GM18499 (cell line): ENCODE data around the gene NCOA3.
"Not testable (repeated sequence)": the region's sequence is repeated elsewhere in the genome, so short reads cannot be mapped to it uniquely, and the experiment has no call there.

ENCODE experiments used
- ATAC-seq: cut with Tn5 transposase; IDR thresholded peaks from one replicate; pipeline ENCODE4 v1.9.1; 2021; ENCODE audit warnings: moderate number of reproducible peaks; ENCODE audit not compliant: insufficient read depth, unreplicated experiment

The NCOA3 gene

DNA sequence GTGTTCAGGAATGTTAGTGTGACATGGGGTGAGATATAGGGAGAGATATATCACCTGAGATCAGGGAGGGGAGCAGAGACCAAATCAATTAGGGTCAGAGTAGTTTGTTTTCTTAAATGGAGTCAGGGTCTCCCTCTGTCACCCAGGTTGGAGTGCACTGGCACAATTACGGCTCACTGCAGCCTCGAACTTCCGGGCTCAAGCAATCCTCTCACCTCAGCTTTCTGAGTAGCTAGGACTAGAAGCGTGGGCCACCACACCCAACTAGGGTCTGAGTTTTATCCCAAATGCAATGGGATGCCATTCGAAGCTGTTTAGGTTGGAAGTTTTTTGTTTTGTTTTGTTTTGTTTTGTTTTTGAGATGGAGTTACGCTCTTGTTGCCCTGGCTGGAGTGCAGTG is 3.1 kb upstream of the NCOA3 start:
- no peak for ATAC-seq

DNA sequence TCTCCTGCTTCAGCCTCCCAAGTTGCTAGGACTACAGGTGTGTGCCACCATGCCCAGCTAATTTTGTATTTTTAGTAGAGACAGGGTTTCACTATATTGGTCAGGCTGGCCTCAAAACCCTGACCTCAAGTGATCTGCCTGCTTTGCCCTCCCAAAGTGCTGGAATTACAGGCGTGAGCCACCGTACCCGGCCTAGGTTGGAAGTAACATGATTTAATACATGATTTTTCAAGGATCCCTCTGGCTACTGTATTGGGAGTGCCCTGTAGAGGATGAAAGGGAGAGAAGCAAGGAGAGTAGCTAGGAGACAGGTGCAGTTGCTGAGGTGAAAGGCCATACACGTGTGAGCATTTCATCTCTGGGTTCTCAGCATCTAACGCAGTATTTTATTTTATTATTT is 2.6 kb upstream of the NCOA3 start:
- ATAC-seq, result no peak

DNA sequence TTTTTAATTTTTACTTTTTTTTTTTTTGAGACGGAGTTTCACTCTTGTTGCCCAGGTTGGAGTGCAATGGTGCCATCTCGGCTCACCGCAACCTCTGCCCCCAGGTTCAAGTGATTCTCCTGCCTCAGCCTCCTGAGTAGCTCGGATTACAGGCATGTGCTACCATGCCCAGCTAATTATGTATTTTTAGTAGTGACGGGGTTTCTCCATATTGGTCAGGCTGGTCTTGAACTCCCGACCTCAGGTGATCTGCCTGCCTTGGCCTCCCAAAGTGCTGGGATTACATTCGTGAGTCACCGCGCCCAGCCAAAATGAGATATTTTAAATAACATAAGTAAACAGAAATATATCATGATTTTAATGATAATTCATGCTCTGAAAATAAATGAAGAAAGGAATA is 1.6 kb upstream of the NCOA3 start:
- not testable (repeated sequence) for ATAC-seq

DNA sequence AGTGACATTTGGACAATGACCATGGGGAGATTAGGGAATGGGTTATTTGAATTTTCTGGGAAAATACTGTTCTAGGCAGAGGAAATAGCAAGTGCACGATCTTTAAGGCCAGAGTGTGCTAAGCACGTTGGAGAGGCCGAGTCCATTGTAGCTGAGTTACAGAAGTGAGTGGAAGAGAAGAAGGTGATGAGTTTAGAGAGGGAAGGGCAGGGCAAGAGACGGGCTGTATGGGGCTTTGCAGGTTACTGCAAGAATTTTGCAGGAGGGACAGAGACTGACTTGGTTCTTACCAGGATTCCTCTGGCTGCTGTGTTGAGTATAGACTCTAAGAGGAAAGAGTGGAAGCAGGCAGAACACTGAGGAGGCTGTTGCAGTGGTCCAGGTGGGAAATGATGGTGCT is 1.1 kb upstream of the NCOA3 start:
- no peak for ATAC-seq

DNA sequence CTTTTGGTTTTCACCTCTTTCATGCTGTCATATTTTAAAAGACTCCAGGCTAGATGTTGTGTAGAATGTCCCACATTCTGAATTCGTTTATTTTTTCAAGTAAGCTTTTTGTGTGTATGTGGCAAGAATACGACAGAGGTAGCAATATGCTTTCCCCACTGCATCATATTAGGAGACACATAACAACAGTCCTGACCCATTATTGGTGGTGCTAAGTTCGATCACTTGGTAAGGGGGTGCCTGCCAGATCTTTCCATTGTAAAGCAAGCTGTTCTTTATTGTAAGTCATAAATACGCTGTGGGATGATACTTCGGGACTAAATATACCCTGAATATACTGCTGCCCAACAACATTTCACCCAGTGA is 588 bp upstream of the NCOA3 start:
- ATAC-seq, result no peak

DNA sequence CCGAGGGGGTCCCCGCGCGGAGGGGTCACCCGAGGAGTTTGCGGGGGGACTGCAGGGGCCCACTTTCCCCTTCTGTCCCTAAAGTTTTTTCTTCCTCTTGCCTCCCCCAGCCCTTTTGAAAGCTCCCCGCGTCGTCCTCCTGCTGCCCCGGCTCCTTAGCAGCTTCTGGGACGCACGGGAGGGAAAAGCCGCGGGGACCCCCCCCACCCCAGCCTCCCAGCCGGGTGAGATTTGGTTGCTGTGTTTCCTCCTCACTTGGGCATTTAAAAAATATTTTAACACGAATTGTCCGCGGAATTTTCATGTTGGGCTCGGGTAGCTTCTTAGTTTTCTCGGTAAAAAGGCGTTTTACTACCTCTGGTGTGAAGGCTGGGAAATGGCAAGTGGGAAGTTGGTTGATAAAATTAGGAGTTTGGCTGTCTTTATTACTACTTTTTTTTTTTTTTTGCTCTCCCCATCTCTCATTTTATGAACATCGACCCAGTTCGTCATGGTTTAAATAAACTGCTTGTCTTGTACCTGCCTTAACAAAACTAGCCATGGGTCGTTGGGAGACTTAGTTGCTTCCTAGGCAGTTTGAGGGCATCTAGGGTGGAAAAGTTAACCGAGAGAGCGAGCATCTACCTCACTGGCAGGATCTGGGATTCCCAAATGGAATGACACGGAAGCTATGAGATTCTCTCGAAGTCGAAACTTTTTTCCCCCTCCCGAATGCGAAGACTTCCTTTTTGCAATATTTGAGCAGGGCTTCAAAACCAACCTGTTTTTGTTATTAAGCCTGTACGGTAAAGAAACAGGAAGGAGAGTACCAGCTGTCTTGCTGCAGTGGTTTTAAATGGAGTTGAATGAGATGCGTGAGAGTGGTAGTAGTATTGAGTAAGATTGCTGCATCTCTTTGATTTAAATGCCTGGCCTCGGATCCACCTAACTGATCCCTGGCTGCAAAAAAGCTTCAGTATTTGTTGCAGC is 868 bp downstream of the NCOA3 start:
- ATAC-seq, result no peak

DNA sequence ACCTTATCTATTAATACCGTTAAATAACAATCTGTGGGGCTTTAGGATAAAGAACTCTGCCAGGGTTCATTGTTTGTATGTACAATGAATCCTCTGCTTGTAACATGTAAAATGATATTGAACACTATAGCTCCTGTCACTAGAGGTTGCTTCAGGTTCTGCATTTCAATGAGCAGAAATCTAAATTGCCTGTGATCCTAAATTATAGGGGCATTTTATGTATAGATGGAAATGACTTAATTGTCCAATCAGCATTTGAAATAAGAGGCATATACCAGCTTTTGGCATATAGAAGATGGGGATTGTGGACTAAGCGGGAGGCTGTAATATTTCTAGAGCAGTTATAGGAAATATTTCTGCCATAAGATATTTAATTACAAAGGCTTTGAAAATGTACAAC is 2.0 kb downstream of the NCOA3 start:
- no peak for ATAC-seq

DNA sequence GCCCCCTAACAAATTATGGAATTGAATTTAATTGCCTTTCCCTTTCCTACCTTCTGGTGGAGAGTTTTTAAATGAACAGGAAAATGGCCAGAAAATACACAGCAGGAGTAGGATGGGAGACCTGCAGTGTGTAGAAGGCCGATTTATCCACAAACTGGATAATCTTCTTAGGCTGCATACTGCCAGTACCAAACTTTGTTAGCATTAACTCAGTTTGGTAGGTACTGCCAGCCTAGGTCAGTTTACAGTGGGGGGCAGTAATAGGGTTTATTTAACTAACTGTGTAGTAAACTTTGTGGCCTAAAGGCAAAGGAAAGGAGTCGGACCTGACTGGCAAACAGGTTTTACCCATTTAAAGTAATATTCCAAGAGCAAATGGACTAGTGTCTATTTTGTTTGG is 4.6 kb downstream of the NCOA3 start:
- ATAC-seq, result no peak

DNA sequence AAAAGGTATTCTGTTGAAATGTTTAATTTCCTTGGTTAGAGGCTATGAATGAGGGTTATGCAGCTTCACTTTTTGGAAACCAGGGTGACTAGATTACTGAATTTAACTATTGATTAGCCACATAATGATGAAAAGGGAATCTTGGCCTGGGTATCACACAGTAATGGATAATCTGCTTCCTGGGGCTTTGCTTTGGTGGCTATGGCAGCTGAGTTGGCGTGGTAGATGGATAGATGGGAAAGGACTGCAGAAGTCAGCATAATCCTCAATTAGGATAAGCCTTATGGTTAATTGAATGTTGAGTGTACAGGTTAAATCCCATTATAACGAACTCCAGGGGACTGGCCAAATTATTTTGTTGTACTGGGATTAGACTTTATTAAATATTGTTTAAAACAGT is 5.2 kb downstream of the NCOA3 start:
- ATAC-seq, result no peak

DNA sequence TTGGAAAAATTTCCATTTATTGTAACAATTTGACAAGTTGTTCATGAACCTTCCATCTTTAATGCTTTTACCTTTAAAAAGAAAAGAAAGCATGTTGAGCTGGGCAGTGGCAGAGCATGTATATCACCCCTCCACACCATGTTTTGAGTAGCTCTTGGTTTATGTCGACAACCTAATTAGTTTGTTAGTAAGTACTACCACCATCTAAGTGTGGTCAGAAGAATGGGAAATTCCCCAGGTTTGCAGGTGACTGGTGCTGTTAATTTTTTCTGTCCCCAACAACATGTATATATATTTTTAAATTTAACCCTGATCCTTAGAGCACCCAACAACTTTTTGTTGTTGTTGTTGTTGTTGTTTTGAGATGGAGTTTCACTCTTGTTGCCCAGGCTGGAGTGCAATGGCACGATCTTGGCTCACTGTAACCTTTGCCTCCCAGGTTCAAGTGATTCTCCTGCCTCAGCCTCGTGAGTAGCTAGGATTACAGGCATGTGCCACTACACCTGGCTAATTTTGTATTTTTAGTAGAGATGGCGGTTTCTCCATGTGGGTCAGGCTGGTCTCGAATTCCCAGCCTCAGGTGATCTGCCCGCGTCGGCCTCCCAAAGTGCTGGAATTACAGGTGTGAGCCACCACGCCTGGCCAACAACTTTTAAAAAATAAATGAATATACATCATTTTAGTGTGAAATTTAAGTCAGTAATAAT is 5.7 kb downstream of the NCOA3 start:
- not testable (repeated sequence) for ATAC-seq

DNA sequence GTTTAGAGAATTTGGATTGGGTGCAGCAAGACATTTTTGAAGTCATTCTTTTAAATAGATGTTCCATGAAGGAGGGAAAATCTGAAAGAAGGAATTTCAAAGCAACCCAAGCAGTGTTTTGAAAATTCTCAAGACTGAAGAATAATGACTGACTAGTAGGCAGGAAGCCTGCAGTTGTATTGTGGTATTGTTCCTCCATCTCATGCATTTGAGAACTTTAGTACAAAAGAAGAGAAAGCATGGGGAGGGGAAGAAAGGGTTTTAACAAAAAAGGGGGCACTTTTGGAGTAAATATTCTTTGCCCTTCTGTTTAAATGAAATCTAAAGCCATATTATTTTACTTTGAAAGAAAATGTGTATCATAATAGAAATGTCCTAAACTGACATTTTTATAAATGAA is 6.6 kb downstream of the NCOA3 start:
- ATAC-seq, result no peak

DNA sequence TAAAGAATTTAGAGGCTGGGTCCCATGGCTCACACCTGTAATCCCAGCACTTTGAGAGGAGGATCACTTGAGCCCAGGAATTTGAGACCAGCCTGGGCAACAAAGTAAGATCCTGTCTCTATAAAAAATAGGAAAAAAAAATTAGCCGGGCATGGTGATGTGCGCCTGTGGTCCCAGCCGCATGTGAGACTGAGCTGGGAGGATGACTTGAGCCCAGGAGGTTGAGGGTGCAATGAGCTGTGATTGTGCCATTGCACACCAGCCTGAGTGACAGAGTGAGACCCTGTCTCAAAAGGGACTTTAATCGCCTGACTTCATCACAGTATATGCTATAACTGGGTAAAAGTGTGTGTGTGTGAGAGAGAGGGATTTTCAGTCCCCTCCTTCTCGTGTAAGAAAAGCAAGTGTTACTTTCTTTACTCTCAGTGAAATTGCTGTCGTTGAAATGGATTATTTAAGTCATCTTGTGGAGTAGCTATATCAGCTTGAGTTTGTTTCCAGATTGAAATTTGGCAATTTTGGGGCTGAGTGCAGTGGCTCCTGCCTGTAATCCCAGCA is 7.5 kb downstream of the NCOA3 start:
- no peak for ATAC-seq

DNA sequence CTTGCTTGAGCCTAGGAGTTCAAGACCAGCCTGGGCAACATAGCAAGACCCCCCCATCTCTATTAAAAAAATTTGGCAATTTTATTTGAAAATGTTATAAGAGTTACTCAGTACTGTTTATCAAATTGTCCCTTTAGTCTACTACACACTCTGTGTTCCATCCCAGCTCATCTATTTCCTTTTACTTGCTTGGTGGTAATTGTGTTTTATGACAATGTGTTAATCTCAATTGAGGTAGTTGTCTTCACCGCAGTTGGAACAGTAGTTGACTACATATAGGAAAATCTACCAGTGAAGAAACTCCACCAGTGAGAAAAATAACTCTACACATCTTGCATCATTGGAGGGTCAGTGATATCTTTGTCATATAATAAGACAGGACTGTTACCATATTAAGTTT is 8.0 kb downstream of the NCOA3 start:
- ATAC-seq, result no peak

DNA sequence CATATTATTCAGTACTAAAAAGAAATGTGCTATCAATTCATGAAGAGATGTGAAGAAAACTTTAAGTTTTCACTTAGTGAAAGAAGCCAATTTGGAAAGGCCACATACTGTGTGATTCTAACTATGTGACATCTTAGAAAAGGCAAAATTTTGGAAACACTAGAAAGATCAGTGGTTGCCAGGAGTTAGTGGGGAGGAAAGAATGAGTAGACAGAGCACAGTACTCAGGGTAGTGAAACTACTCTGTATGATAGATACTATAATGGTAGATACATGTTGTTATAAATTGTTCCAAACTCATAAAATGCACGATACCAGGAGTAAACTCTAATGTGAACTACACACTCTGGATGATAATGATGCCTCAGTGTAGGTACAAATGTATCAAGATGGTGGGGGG is 14.2 kb downstream of the NCOA3 start:
- no peak for ATAC-seq

DNA sequence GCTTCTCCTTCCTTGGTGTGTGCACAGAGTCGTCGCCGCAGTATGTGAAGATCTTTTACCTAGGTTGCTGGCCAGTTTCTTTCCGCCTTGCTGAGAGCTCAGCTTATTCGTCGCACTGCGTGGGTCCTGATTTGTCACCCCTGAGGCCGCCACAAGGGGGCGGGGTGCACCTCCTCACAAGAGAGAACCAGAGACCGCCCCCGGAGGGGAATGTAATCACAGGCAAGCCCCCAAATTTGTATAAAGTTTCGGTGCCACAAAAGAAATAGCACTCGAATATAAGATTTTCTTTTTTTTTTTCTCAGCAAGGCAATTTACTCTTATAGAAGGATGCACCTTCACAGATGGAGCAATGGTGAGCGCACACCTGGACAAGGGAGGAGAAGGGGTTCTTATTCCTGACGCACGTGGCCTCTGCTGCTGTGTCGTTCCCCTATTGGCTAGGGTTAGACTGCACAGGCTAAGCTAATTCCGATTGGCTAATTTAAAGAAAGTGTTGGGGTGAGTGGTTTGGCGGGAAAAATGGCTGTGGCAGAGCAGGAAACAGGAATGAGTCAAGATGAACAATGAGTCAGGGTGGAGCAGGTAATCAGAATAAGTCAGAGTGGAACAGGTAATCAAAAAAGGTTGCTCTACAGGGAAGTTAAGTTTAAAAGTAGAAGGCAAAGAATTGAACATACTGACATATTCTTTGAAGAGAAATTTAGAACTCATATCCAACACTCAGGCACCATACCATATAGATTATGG is 19.5 kb downstream of the NCOA3 start:
- ATAC-seq, result no peak

DNA sequence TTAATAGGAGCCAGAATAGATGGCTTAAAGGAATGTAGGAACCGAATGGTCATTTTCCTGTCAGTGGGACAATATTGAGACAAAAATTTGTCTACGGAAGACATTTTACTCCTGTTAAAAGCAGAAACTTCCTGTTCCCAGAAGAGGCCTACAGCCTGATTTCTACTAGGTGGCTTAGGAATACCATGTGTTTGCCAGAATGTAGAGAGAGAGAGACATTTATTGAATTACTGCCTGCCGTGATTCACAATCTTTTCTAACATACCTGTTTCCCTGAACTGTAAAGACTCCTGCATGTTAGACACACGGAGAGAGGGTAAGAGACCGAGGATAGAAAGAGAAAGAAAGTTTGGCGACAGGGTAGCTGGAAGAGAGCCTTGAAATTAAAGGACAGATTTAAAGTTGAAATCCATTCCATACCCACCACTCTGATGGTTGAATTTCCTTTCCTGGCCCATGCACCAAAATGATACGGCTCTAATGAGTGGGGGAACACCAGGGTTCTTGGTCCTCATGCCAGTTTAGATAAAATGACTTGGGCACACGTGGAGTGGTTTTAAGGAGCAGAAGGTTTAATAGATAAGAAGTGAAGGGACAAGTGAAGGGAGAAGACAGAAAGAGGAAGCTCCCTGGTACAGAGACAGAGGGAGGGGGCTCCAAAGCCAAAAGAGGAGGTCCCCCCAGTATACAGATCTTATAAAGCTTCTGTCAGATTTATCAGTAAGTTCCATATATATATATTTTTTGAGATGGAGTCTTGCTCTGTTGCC is 22.5 kb downstream of the NCOA3 start:
- ATAC-seq, result no peak

DNA sequence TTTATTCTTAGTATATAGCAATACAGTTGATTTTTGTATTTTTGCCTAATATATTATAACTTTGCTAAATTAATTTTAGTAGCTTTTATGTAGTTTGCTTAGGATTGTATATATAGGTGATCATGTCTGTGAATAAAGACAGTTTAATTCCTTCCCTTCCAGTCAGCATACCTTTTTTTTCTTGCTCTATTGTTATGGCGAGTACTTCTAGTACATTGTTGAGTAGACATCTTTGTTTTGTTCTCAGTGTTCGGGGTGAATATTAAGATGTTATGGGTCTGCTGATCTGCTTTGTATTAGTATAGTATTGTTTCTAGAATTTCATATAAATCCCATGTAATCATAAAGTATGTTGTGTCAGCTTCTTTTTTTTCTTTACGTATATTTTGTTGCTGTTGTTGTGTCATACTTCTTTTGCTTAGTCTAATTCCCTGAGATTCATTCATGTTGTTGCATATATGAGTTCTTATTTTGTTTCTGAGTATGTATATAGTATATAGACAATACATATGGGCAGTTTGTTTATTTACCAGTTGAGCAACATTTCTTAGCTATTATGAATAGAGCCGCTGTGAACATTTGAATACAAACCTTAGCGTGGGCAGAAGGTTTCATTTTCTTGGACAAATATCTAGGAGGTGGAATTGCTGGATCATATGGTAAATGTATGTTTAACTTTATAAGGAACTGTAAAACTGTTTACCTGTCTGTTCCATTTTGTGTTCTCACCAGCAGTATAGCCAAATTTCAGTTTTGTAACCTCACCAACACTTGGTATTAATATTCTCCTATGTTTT is 25.5 kb downstream of the NCOA3 start:
- no peak for ATAC-seq

DNA sequence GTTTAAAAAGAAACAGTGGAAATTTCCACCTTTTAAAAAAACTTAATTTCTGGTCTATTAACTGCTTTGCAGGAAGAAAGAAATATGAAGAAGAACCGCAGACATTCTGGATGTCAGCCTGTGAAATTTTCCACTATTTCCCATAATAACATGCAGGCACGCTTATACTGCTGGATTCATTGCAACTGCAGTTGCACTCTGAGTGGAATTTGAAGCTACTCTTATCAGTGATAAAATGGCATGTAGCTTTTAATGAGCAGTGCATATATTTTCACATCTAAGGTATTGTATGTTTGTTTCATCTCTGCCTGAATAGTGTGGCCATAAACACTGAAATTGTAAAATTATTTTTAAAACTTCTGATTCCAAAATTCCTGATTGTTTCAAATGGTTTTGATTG is 28.2 kb downstream of the NCOA3 start:
- ATAC-seq, result no peak

DNA sequence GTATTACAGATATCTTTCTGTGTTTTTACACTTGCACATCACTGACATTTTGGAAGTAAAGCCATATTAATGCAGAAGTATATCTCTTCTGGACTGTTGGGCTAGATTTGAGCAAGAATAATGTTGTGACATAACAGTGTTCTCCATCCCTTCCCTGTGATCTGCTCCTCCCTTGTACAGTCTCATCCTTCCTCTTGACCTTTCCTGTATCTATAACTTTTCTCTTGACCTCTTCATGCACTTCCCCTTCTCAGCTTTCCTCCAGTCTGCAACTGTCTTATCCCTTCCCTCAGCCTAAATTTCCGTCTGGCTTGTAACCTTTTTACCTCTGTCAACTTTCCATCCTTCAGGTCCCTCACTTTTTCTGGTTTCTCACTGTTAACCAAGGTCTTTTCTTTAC is 29.8 kb downstream of the NCOA3 start:
- no peak for ATAC-seq
